Right atrium auricular region (tissue), 2 donors: ENCODE results near the gene FTCDNL1. TPM values are rescaled to one million over a fixed set of nuclear protein-coding genes. Genes with fewer than 3 reads are reported as not detected.

Source experiments
- DNase-seq: peaks from one replicate; pipeline ENCODE4 v3.0.0-alpha.2; 2019; ENCODE audit warnings: low spot score
- H3K27ac ChIP-seq, 2 donors: fragments of 200-600 bp; sonication (generic); 1 replicate in 1 of 2; 2 replicates in 1 of 2; pipeline ENCODE4 v1.5.1; 2016 to 2019
- H3K27me3 ChIP-seq, 2 donors: fragments of 200-600 bp; sonication (generic); one replicate each; pipeline versions ENCODE4 v1.5.1 to v1.6.0; 2017 to 2019
- H3K36me3 ChIP-seq: fragments of 200-600 bp; sonication (generic); one replicate; pipeline ENCODE4 v1.5.1; 2016
- H3K4me1 ChIP-seq, 2 donors: fragments of 200-600 bp; sonication (generic); one replicate each; pipeline versions ENCODE4 v1.5.1 to v1.6.0; 2017 to 2019
- H3K4me3 ChIP-seq, 2 donors: fragments of 200-600 bp; sonication (generic); 1 replicate in 1 of 2; 2 replicates in 1 of 2; pipeline ENCODE4 v1.5.1; 2017 to 2019; ENCODE audit warnings: mild to moderate bottlenecking in 1 of 2, moderate library complexity in 1 of 2
- H3K9me3 ChIP-seq, 2 donors: fragments of 200-600 bp; sonication (generic); one replicate each; pipeline ENCODE4 v1.5.1; 2019
- total RNA-seq, 2 donors: library from RNA; depleted of rRNA; stranded (reverse); fragments of >200 nt; gene quantifications; one replicate each; pipeline ENCODE4 v1.1.0, GENCODE V29; 2016
- TF ChIP-seq, protein P1 (sequence below), 2 donors: fragments of 200-600 bp; sonication (generic); IDR thresholded peaks; one replicate each; pipeline ENCODE4 v1.5.1; 2019; ENCODE audit warnings: antibody characterized with exemption in 2 of 2

The FTCDNL1 gene
- total RNA-seq, 2 donors from 2014 or later: 2.8 to 3.5 TPM

DNA sequence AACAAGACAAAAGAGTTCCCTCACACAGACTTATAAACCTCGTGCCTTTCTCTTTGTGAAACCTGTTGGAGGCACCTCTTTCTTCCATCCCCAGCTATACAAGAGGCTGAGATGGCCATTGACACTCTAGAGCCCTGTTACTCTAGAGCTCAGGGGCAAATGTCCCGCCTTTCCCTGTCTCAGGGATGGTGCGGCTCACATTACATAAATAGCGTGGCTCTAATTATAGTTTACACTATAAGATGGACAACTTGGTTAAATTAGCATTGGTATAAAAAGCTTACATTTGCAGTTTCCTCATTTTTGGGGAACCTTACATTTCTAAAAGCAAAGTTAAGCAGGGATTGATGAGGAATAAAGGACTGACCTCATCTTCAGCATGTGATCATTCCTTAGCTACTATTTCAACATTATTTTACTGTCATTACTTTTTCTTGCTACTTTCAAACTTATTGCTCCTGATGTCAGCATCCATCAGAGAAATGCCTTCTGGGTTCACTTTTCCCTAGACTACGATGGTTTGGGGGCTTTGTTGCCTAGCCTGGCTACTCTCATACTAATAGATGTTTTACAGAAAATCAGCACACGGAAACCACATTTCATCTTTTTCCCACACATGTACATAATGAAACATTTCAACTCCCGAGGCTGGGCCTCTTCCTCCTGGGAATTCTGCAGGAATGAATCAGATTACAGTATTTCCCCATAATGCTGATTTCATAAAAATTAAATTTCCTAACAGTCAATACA is 40.4 kb downstream of the FTCDNL1 start:
- H3K36me3 ChIP-seq: no peaks in the 10 kb centered on the region
- H3K9me3 ChIP-seq: no peaks in the 10 kb centered on the region
- H3K4me3 ChIP-seq: no peak overlapping the region
- no peak overlapping the region for H3K27ac ChIP-seq
- no peaks in the 10 kb centered on the region for H3K4me1 ChIP-seq
- no peak for DNase-seq
- no peaks in the 10 kb centered on the region for H3K27me3 ChIP-seq
- TF ChIP-seq, protein P1, sequence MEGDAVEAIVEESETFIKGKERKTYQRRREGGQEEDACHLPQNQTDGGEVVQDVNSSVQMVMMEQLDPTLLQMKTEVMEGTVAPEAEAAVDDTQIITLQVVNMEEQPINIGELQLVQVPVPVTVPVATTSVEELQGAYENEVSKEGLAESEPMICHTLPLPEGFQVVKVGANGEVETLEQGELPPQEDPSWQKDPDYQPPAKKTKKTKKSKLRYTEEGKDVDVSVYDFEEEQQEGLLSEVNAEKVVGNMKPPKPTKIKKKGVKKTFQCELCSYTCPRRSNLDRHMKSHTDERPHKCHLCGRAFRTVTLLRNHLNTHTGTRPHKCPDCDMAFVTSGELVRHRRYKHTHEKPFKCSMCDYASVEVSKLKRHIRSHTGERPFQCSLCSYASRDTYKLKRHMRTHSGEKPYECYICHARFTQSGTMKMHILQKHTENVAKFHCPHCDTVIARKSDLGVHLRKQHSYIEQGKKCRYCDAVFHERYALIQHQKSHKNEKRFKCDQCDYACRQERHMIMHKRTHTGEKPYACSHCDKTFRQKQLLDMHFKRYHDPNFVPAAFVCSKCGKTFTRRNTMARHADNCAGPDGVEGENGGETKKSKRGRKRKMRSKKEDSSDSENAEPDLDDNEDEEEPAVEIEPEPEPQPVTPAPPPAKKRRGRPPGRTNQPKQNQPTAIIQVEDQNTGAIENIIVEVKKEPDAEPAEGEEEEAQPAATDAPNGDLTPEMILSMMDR (IDR thresholded peaks at IDR 0.05): no peak

- TF ChIP-seq, protein P1 (IDR thresholded peaks at IDR 0.05): no peak
- Histone ChIP-seq H3K4me3 (no peak overlapping the region), H3K27me3 (no peaks in the 10 kb centered on the region), H3K36me3 (no peaks in the 10 kb centered on the region), H3K27ac (no peak overlapping the region), H3K4me1 (no peaks in the 10 kb centered on the region), H3K9me3 (no peaks in the 10 kb centered on the region)
- no peak for DNase-seq
Measured at GRCh38 chr2:199807966-199808365, 43.0 kb downstream of the FTCDNL1 start.

DNA sequence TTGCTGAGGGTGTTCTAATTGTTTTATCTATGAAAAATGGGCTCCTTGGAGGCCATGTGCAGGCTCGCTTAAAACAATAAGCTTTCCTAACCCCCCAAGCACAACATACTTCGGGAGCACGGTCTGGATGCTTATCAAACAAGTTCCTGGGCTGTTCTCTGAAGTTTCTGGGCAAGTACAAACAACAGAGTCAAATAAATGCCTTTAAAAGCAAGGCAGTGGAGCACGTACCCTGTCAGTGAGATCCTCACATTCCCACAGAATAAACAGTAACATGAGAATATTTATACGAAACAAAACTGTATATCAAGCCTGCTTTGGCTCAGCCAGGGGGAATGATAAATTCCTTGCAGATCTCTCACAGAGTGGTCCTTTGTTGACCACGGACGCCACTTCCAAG is 44.8 kb downstream of the FTCDNL1 start:
- no peaks in the 10 kb centered on the region for H3K9me3 ChIP-seq
- TF ChIP-seq, protein P1 (IDR thresholded peaks at IDR 0.05): no peak
- no peak for DNase-seq
- no peaks in the 10 kb centered on the region for H3K27me3 ChIP-seq
- no peak overlapping the region for H3K27ac ChIP-seq
- no peak overlapping the region for H3K4me3 ChIP-seq
- H3K36me3 ChIP-seq: no peaks in the 10 kb centered on the region
- no peaks in the 10 kb centered on the region for H3K4me1 ChIP-seq

GRCh38 chr2:199804831-199805230 is 46.2 kb downstream of the FTCDNL1 start:
- no peak overlapping the region for H3K27ac ChIP-seq
- TF ChIP-seq, protein P1 (IDR thresholded peaks at IDR 0.05): no peak
- no peak overlapping the region for H3K4me3 ChIP-seq
- no peaks in the 10 kb centered on the region for H3K36me3 ChIP-seq
- no peak for DNase-seq
- H3K4me1 ChIP-seq: no peaks in the 10 kb centered on the region
- H3K9me3 ChIP-seq: no peaks in the 10 kb centered on the region
- no peaks in the 10 kb centered on the region for H3K27me3 ChIP-seq

DNA sequence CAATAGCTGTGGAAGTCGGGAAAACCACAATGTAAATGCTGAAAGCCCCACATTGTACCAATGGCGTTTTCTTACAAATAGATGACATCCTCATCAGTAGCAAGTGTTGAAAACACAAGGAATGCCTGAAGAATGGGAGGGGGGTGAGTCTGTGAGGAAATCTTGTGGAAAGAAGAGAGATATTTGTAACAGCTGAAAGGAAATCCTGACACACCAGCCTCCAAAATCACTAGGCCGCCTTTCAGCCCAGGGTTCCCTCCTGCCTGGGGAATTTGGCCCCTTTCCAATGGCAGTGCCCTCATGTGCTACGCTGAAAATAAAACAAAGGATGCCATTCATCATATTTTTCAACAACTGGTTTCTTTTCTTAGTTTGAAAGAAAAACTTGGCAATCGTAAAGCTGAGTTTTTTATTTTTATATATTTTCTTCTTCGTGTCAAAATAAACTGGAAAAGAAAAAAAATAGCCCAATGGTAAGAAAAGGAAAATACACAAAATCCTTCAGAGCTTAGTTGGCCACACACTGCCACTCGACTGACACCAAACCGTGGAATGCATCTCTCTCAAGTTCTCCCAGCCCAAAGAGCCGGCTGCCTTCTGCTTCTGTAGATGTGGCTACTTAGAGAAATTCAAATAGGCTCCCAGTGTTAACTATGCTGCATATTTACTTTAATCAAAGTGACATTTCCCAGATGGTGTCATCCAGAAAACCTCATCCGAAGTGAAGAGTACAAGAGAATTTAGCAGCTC is 52.0 kb downstream of the FTCDNL1 start:
- no peak overlapping the region for H3K4me3 ChIP-seq
- no peak for DNase-seq
- TF ChIP-seq, protein P1 (IDR thresholded peaks at IDR 0.05): no peak
- no peaks in the 10 kb centered on the region for H3K36me3 ChIP-seq
- no peaks in the 10 kb centered on the region for H3K27me3 ChIP-seq
- H3K4me1 ChIP-seq: peaks cover 0 to 5% of the 10 kb centered on the region in 2 donors
- H3K27ac ChIP-seq: no peak overlapping the region
- no peaks in the 10 kb centered on the region for H3K9me3 ChIP-seq
